WERI-Rb-1 (cell line): Measurements from ENCODE around the gene IQGAP2.

Experiments
- DNase-seq: peaks from one replicate; pipeline ENCODE4 v3.0.0-alpha.2; 2020
- H3K27ac ChIP-seq: fragments of 250-450 bp; sonication (Bioruptor Pico); 2 replicates; pipeline ENCODE4 v1.5.1; 2020; ENCODE audit warnings: mild to moderate bottlenecking, moderate library complexity
- H3K27me3 ChIP-seq: fragments of 250-450 bp; sonication (Bioruptor Pico); 2 replicates; pipeline ENCODE4 v1.5.1; 2021; ENCODE audit warnings: mild to moderate bottlenecking, low read depth, moderate library complexity; ENCODE audit not compliant: insufficient read depth, severe bottlenecking
- H3K36me3 ChIP-seq: fragments of 250-450 bp; sonication (Bioruptor Pico); 2 replicates; pipeline ENCODE4 v1.5.1; 2020; ENCODE audit warnings: mild to moderate bottlenecking, moderate library complexity
- H3K4me3 ChIP-seq: 2 replicates; pipeline ENCODE4 v1.5.1; 2011; ENCODE audit warnings: low read depth, mild to moderate bottlenecking, control low read depth, low read length
- H3K9me3 ChIP-seq: fragments of 250-450 bp; sonication (Bioruptor Pico); 2 replicates; pipeline ENCODE4 v1.5.1; 2021; ENCODE audit warnings: mild to moderate bottlenecking, moderate library complexity; ENCODE audit not compliant: severe bottlenecking
- TF ChIP-seq, protein P1 (sequence below): IDR thresholded peaks from 2 replicates; pipeline ENCODE4 v1.5.1; 2011; ENCODE audit warnings: low read depth, mild to moderate bottlenecking, control low read depth, inconsistent platforms, low read length

IQGAP2 gene

DNA sequence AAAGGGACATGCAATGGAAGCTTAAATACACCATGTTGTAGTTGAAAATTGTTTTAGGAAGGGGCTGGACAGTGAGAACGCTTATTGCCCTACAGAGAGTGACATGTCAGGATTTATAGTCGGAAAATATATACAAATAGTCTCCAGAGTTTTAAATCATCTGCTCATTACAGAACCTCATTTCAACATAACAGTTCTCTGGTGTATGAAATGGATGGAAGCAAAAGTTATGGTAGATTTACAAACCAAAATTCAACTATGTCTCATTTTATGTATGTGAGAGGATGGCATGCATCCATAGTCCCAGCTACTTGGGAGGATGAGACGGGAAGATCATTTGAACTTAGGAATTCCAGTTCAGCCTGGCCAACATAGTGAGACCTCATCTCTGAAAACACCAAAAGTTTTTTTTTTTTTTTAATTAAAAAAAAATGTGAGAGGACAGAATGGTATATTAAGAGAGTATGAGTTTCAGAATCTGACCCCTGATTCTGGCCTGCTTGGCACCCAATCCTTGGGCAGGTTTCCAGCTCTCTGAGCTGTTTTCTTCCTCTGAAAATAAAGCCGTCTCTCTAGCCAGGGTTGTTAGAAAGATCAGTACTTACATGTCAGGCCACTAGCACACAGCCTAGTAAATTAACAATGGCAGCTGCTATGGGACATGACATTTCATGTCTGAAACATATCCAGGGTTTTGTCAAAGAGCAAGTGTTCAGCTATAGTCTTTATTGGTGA, 40.1 kb downstream of the IQGAP2 start:
- TF ChIP-seq, protein P1, sequence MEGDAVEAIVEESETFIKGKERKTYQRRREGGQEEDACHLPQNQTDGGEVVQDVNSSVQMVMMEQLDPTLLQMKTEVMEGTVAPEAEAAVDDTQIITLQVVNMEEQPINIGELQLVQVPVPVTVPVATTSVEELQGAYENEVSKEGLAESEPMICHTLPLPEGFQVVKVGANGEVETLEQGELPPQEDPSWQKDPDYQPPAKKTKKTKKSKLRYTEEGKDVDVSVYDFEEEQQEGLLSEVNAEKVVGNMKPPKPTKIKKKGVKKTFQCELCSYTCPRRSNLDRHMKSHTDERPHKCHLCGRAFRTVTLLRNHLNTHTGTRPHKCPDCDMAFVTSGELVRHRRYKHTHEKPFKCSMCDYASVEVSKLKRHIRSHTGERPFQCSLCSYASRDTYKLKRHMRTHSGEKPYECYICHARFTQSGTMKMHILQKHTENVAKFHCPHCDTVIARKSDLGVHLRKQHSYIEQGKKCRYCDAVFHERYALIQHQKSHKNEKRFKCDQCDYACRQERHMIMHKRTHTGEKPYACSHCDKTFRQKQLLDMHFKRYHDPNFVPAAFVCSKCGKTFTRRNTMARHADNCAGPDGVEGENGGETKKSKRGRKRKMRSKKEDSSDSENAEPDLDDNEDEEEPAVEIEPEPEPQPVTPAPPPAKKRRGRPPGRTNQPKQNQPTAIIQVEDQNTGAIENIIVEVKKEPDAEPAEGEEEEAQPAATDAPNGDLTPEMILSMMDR, result no peak
- no peak for DNase-seq
- Histone ChIP-seq H3K27me3 (no peaks in the 10 kb centered on the region), H3K9me3 (peaks cover 5% of the 10 kb centered on the region), H3K36me3 (no peaks in the 10 kb centered on the region), H3K27ac (no peak overlapping the region), H3K4me3 (no peak overlapping the region)

DNA sequence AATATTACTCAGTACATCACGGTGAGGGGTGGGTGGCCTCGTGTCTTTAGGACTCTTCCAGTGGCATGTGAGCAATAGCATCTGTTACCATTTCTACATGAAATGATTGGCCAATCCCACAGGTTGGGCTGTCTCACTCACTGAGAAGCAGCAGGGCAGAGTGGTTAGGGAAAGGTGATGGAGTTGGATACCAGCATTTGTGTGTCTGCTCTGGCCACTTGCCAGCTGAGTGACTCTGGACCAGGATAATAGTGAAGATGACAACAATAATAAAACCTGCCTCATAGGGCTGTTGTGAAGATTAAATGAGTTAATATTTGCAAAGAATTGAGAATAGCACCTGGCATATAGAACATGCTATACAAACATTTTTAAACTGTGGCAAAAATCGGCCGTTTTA, 42.0 kb downstream of the IQGAP2 start:
- H3K9me3 ChIP-seq, result no peaks in the 10 kb centered on the region
- TF ChIP-seq, protein P1, result no peak
- H3K27ac ChIP-seq, result no peak overlapping the region
- H3K36me3 ChIP-seq, result peaks cover 2% of the 10 kb centered on the region; the same call in 1 of the 2 replicates
- DNase-seq, result no peak
- H3K4me3 ChIP-seq, result no peak overlapping the region
- no peaks in the 10 kb centered on the region for H3K27me3 ChIP-seq

DNA sequence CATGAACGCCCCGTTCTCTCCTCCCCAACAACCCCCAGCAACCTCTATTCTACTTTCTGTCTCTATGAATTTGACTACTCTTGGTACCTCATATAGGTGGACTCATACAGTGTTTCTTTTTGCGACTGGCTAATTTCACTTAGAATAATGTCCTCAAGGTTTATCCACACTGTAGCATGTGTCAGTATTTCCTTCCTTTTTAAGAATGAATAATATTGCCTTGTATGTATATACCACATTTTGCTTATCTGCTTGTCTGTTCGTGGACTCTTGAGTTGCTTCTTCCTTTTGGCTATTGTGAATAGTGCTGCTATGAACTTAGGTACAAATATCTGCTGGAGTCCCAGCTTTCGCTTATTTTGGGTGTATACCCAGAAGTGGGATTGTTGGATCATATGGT, 42.7 kb downstream of the IQGAP2 start:
- Histone ChIP-seq H3K9me3 (no peaks in the 10 kb centered on the region), H3K27me3 (no peaks in the 10 kb centered on the region), H3K36me3 (peaks cover 2% of the 10 kb centered on the region; the same call in 1 of the 2 replicates), H3K4me3 (no peak overlapping the region), H3K27ac (no peak overlapping the region)
- no peak for DNase-seq
- TF ChIP-seq, protein P1, result no peak

DNA sequence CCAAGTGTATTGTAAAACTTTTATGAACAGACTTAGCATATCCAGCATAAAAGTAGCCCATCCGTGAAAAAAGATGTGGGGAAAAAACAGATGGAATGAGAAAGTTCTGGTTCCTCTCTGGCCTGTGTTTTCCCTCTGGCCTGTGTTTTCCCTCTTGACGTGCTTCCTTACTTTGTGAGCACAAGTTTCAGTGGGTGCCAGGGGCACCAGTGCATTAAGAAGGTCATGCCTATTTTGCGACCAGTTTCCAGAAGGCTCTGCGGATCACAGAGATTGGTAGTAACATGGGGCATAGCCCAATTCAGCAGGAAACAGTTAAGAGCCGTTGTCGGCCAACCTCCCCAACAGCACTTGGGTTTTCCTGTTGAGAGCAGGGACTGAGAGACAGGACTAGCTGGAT, 43.7 kb downstream of the IQGAP2 start:
- Histone ChIP-seq H3K4me3 (no peak overlapping the region), H3K9me3 (no peaks in the 10 kb centered on the region), H3K27me3 (no peaks in the 10 kb centered on the region), H3K27ac (no peak overlapping the region), H3K36me3 (peaks cover 2% of the 10 kb centered on the region; the same call in 1 of the 2 replicates)
- TF ChIP-seq, protein P1, result no peak
- DNase-seq, result no peak

DNA sequence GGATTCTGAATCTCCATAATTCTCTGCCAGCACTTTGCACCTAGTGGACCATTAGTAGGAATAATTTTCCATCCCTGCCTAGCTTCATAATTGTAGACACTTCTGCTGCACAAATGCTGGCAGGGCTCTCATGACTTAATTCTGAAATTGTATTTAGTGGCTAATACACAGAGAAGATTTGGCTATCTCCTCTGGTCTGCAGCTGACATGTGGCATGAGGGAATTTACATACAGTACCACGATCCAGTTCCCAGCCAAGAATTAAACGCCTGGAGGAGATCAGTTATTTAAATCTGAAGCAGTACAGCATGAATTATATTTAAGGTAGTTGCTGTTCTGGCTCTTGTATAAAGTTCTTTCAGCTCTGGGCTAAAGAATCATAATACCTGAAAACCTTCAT, 46.5 kb downstream of the IQGAP2 start:
- H3K9me3 ChIP-seq, result no peaks in the 10 kb centered on the region
- peaks cover 2% of the 10 kb centered on the region; the same call in 1 of the 2 replicates for H3K36me3 ChIP-seq
- no peak overlapping the region for H3K27ac ChIP-seq
- H3K4me3 ChIP-seq, result no peak overlapping the region
- TF ChIP-seq, protein P1, result no peak
- H3K27me3 ChIP-seq, result no peaks in the 10 kb centered on the region
- no peak for DNase-seq

DNA sequence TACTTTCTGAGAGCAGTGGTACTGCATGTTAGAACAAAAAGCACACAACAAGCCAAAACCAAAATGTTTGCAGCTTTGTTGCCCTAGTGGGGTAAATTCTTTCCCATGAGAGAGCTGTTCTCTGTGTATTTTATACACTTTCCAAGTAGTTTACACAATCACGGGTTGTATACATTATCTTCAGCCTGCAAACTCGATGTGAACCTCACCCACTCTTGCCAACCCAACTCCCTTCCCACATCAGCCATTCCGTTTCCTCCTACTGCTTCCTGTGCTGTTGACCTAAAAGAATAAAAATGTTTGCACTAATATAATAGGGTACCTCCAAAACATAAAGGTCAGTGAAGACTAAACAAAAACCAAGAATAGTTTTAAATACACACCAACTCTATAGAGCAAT, 47.0 kb downstream of the IQGAP2 start:
- no peak overlapping the region for H3K27ac ChIP-seq
- H3K27me3 ChIP-seq, result no peaks in the 10 kb centered on the region
- TF ChIP-seq, protein P1, result no peak
- H3K36me3 ChIP-seq, result peaks cover 2% of the 10 kb centered on the region; the same call in 1 of the 2 replicates
- no peak overlapping the region for H3K4me3 ChIP-seq
- DNase-seq, result no peak
- no peaks in the 10 kb centered on the region for H3K9me3 ChIP-seq
